ENCODE results near the gene SHQ1. TPM values are rescaled to one million over a fixed set of nuclear protein-coding genes. Genes with fewer than 3 reads are reported as not detected.

Gene SHQ1
- total RNA-seq, 4 donors from 2014 or later, result 8.7 to 19.9 (median 12.4) TPM

DNA sequence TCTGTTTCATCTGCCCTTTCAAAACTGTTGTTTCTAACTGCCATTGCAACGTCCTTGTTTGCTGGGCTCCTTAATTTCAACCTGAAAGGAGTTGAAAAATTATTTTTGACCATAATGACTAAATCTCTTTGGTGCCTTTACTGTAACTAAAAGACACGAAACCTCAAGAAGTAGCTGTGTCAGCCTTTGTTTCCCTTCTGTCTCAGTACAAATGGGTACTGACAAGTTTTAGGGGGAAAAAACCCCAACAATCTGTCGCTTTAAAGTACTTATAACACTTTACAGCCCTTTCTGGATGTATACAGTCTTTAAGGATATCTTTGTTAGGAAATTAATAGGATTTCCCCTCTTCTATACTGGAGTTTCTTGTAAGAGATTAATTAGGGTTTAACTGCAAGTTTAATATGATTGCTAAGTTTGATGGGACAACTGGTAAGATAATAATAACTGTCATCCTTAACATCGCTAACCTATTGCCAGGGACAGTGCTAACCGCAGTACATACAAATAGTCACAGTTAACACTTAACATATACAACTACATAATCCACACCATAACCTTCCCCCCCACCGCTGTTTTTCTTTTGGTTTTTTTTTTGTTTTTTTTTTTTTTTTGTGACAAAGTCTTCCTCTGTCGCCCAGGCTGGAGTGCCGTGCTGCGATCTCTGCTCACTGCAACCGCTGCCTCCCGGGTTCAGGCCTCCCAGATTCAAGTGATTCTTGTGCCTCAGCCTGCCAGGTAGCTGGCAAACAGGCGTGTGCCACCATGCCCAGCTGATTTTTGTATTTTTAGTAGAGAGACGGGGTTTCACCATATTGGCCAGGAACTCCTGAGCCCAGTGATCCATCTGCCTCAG is 41.3 kb upstream of the SHQ1 start:
- peaks cover 9 to 50% (median 37%) of the 10 kb centered on the region in 4 donors for H3K4me1 ChIP-seq
- no peak for DNase-seq (ENCODE audit: extremely low spot score)
- TF ChIP-seq EP300 (IDR thresholded peaks at IDR 0.05) (no peak), POLR2A (IDR thresholded peaks at IDR 0.05; ENCODE audit: low read depth) (no peak), POLR2AphosphoS5 (IDR thresholded peaks at IDR 0.05) (no peak)
- TF ChIP-seq, protein P1, sequence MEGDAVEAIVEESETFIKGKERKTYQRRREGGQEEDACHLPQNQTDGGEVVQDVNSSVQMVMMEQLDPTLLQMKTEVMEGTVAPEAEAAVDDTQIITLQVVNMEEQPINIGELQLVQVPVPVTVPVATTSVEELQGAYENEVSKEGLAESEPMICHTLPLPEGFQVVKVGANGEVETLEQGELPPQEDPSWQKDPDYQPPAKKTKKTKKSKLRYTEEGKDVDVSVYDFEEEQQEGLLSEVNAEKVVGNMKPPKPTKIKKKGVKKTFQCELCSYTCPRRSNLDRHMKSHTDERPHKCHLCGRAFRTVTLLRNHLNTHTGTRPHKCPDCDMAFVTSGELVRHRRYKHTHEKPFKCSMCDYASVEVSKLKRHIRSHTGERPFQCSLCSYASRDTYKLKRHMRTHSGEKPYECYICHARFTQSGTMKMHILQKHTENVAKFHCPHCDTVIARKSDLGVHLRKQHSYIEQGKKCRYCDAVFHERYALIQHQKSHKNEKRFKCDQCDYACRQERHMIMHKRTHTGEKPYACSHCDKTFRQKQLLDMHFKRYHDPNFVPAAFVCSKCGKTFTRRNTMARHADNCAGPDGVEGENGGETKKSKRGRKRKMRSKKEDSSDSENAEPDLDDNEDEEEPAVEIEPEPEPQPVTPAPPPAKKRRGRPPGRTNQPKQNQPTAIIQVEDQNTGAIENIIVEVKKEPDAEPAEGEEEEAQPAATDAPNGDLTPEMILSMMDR (IDR thresholded peaks at IDR 0.05), result no peak
- H3K9me3 ChIP-seq, result no peaks in the 10 kb centered on the region
- no peaks in the 10 kb centered on the region for H3K36me3 ChIP-seq
- peak overlapping the region; percentile 54 to 65 (median 56) for H3K4me3 ChIP-seq
- 81% methylated on average over 13 of the region's 13 CpGs for WGBS
- H3K27me3 ChIP-seq, result no peaks in the 10 kb centered on the region
- intact Hi-C loops (cut with DNase I), result loop anchor here (5.0 kb wide), 1 partner anchor 42 kb away; the partner anchor contains the start of gene SHQ1
- H3K27ac ChIP-seq (replicated peaks in 1 of 4), result peak overlapping the region; percentile 66 to 80 (median 74)

DNA sequence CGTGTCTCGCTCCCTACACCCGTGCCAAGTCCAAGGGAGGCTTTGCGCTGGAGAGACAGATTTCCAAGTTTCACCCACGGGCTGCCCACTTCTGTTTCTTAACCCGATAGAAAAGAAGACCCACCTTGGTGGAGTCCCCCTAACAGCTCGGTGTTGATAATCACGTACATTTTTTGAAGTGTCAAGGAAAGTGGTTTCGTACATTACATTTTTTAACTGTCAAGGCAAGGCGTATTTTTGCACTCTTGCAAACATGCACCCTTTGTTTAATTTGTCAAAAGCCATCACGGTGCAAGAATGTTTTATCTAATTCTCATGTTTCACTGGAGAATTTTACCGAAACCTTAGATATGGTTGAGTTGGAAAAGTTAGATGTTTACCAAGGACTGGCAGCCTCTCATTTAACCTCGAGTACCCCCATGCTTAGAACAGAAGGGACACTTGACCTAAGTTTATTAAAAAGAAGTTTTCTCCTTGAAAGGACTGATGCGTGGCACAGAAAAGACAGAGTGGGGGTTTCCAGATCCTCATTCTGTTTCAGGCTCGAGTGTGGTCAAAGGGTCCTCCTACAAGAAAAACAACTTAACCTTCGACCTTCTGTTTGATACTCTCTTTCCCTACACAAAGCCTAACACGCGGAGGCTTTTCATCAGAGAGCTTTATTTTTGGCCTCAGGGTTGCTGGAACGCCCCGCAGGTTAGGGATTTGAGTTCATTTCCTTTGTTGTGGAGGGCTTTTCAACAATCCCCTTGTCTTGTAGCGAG is 40.5 kb upstream of the SHQ1 start:
- 17% methylated on average over 20 of the region's 21 CpGs for WGBS
- H3K9me3 ChIP-seq, result no peaks in the 10 kb centered on the region
- peak overlapping the region; percentile 66 to 80 (median 74) for H3K27ac ChIP-seq (replicated peaks in 1 of 4)
- DNase-seq (ENCODE audit: extremely low spot score), result no peak
- peaks cover 9 to 50% (median 37%) of the 10 kb centered on the region in 4 donors for H3K4me1 ChIP-seq
- no peaks in the 10 kb centered on the region for H3K36me3 ChIP-seq
- peak overlapping the region; percentile 54 to 65 (median 56) for H3K4me3 ChIP-seq
- intact Hi-C loops (cut with DNase I), result loop anchor here (5.0 kb wide), 1 partner anchor 41 kb away; the partner anchor contains the start of gene SHQ1
- H3K27me3 ChIP-seq, result no peaks in the 10 kb centered on the region
- TF ChIP-seq, protein P1 (IDR thresholded peaks at IDR 0.05), result no peak
- TF ChIP-seq POLR2A (IDR thresholded peaks at IDR 0.05; ENCODE audit: low read depth), result no peak
- TF ChIP-seq EP300 (IDR thresholded peaks at IDR 0.05), result no peak
- no peak for TF ChIP-seq POLR2AphosphoS5 (IDR thresholded peaks at IDR 0.05)

DNA sequence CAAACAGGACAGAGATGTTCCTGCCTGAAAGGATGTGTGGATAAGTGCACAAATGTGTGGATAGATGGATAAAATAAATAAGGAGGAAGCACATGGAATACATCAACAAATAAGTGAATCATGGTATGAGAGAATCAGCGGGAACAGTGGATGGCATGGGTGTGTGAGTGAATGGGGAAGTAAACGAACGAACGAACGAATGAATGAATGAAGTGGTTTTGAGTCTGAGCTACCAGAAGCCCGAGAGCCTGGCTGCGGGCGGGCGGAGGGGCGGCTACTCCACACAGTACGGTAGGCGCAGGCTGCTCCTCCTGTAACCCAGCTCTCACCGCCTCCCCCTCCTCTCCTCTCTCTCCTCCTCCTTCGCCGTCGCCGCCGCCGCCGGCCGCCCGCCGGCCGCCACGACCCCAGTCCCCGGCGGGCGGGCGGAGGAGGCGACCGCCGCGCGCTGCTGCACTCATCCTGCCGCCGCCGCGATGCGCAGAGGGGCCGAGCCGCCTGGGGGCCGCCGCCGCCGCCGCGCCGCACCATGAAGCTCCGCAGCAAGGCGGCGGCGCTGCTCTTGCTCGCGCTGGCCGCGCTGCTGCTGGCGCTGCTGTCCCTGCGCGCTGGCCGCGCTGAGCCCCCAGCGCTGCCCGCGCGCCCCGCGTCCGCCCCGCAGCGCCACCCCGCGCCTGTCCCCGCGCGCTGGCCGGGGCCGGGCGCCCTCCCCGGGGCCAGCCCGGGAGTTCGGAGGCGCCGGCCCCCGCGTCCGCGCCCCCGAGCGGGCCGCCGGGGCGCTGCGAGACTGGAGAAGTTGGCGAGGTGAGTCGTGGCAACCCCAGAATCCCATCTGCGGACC is 39.7 kb upstream of the SHQ1 start, which contains the start of gene GXYLT2:
TSS of gene GXYLT2 (plus strand) at position 342 of the 841 bp plus-strand sequence. CDS start at position 530, 188 bp downstream.
- peak within 1 kb of the TSS; percentile 66 to 80 (median 74) for H3K27ac ChIP-seq (replicated peaks in 1 of 4)
- peaks cover 9 to 50% (median 37%) of the 10 kb centered on the region in 4 donors for H3K4me1 ChIP-seq
- TF ChIP-seq POLR2A (IDR thresholded peaks at IDR 0.05; ENCODE audit: low read depth), result no peak
- TF ChIP-seq, protein P1 (IDR thresholded peaks at IDR 0.05), result peak in 1 of 3 experiments; percentile 12
- no peak for TF ChIP-seq EP300 (IDR thresholded peaks at IDR 0.05)
- no peak for TF ChIP-seq POLR2AphosphoS5 (IDR thresholded peaks at IDR 0.05)
- no peak for DNase-seq (ENCODE audit: extremely low spot score)
- H3K9me3 ChIP-seq, result peaks cover 0 to 6% (median 0%) of the 10 kb centered on the region in 4 donors
- peak within 1 kb of the TSS; percentile 54 to 65 (median 56) for H3K4me3 ChIP-seq
- intact Hi-C loops (cut with DNase I), result loop anchor here (5.0 kb wide), 1 partner anchor 41 kb away; the partner anchor contains the start of gene SHQ1
- under 1% methylated on average over 12 of the region's 96 CpGs for WGBS
- no peaks in the 10 kb centered on the region for H3K27me3 ChIP-seq
- no peaks in the 10 kb centered on the region for H3K36me3 ChIP-seq

DNA sequence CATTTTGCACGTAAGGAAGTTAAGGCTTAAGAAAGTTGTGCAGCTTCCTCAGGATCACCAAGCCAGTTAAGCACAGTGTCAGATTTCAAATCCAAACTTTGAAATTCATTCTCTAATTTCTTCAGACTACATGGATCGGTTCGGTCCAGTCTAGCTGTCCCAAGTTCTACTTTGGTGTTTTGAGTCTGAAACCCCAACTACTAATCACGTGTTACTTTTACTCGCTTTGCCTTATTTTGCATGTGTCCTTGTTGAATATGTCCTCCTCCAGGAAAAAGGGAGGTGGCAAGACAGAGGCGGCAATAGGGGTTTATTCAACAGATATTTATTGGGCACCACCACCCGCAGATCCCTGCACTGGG is 39.1 kb upstream of the SHQ1 start:
- H3K36me3 ChIP-seq, result no peaks in the 10 kb centered on the region
- DNase-seq (ENCODE audit: extremely low spot score), result no peak
- peak overlapping the region; percentile 56 to 80 (median 66) for H3K27ac ChIP-seq (replicated peaks in 1 of 4)
- intact Hi-C loops (cut with DNase I), result loop anchor here (5.0 kb wide), 1 partner anchor 40 kb away; the partner anchor contains the start of gene SHQ1
- TF ChIP-seq EP300 (IDR thresholded peaks at IDR 0.05) (no peak), POLR2A (IDR thresholded peaks at IDR 0.05; ENCODE audit: low read depth) (no peak), POLR2AphosphoS5 (IDR thresholded peaks at IDR 0.05) (no peak)
- TF ChIP-seq, protein P1 (IDR thresholded peaks at IDR 0.05), result no peak
- peak overlapping the region; percentile 54 to 65 (median 56) for H3K4me3 ChIP-seq
- no peaks in the 10 kb centered on the region for H3K27me3 ChIP-seq
- WGBS, result 0% methylated on average over 7 of the region's 7 CpGs
- H3K9me3 ChIP-seq, result peaks cover 0 to 6% (median 0%) of the 10 kb centered on the region in 4 donors
- H3K4me1 ChIP-seq, result peaks cover 6 to 48% (median 37%) of the 10 kb centered on the region in 4 donors

Data from esophagus muscularis mucosa (tissue), 4 donors.